ENCODE data around the gene PSMD11. TPM values are rescaled to one million over a fixed set of nuclear protein-coding genes. Genes with fewer than 3 reads are reported as not detected.

Gene PSMD11
- total and polyA plus RNA-seq, 2 experiments from 2014 or later, result 44.2 to 158 TPM

DNA sequence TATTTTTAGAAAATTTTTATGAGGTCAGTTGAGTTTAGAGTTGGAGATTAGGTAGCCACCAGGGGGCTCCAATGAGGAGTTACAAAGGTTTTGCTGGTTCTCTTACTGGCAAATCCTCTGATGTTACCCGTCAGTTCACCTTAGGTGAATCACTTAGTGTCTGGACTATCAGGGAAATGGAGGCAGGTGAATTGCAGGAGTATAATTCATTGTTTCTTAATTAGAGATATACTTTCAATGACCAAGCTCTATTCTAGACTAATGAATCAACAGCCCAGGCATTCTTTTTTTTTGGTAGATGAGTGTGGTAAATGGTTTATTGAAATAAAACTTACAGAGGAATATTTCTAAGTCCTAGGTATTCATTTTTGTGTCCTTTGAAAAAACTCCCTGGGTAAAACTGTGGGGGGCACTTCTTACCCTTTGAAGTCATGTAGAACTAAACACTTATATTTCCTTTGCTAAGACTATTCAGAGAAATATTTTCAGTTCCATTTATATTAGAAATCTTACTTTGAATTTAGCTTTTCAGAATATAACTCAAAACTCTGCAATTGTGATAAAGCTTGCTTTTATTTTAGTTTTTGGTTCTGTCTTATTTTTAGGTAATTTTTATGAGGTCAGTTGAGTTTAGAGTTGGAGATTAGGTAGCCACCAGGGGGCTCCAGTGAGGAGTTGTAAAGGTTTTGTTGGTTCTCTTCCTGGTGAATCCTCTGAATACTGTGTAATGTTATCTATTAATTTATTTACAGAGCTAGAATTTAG is 17.7 kb downstream of the PSMD11 start:
- peaks cover 6% of the 10 kb centered on the region; the same call in 1 of the 2 replicates for H3F3A ChIP-seq (ENCODE audit: insufficient read depth)
- H3K36me3 ChIP-seq (ENCODE audit: low read depth), result peaks cover 40% of the 10 kb centered on the region
- no peak overlapping the region for H2AFZ ChIP-seq
- peak; percentile 80 for DNase-seq
- no peaks in the 10 kb centered on the region for H3K4me1 ChIP-seq (ENCODE audit: insufficient read depth)
- no peak for TF ChIP-seq EZH2 (IDR thresholded peaks at IDR 0.05; ENCODE audit: insufficient read depth, poor library complexity, severe bottlenecking)
- TF ChIP-seq EZH2phosphoT487 (IDR thresholded peaks at IDR 0.05; ENCODE audit: insufficient read depth, low read depth), result no peak
- no peak overlapping the region for H3K27ac ChIP-seq
- H3K4me2 ChIP-seq (ENCODE audit: unreplicated experiment), result no peak overlapping the region
- in situ Hi-C loops (cut with MboI), result no loop called here
- no peak overlapping the region for H3K9ac ChIP-seq
- no peak overlapping the region for H3K4me3 ChIP-seq
- H3K27me3 ChIP-seq (replicated peaks; ENCODE audit: insufficient read depth), result no peaks in the 10 kb centered on the region
- no peaks in the 10 kb centered on the region for H3K9me3 ChIP-seq (ENCODE audit: low read depth)
- peaks cover 82% of the 10 kb centered on the region for H3K79me2 ChIP-seq (ENCODE audit: insufficient read depth)
- no peaks in the 10 kb centered on the region for H3K9me2 ChIP-seq (ENCODE audit: insufficient read depth)
- H4K20me1 ChIP-seq (ENCODE audit: insufficient read depth), result peaks cover 4% of the 10 kb centered on the region; the same call in 1 of the 2 replicates
- 41 to 44% methylated on average over 1 of the region's 1 CpG for WGBS, 2 experiments (ENCODE audit: low coverage in 1 of 2, low lambda C conversion rate in 2 of 2, missing lambda C conversion rate in 2 of 2)

DNA sequence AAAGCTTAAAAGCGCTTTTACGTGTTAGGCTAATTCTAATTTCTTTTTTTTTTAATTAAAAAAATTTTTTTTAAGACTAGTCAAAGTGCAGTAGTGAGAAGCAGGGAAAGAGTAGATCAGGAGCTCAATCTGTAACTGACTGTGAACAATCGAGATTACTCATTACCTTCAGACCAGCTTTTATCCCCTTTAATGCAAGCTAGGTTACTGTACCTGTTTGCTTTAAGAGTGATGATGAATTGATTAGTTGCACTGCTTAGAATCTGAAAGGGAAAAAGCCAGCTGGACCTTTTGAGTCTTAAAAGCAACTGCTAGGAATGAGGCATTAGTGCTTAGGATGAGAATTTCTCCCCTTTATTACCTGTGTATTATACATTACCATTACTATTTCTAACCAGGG is 19.0 kb downstream of the PSMD11 start:
- no peak for DNase-seq
- no peak overlapping the region for H3K4me3 ChIP-seq
- no peak overlapping the region for H3K27ac ChIP-seq
- no peaks in the 10 kb centered on the region for H3K27me3 ChIP-seq (replicated peaks; ENCODE audit: insufficient read depth)
- no peaks in the 10 kb centered on the region for H3K9me3 ChIP-seq (ENCODE audit: low read depth)
- H4K20me1 ChIP-seq (ENCODE audit: insufficient read depth), result peaks cover 9% of the 10 kb centered on the region; the same call in 1 of the 2 replicates
- H3K79me2 ChIP-seq (ENCODE audit: insufficient read depth), result peaks cover 81% of the 10 kb centered on the region
- H3F3A ChIP-seq (ENCODE audit: insufficient read depth), result peaks cover 6% of the 10 kb centered on the region; the same call in 1 of the 2 replicates
- no peaks in the 10 kb centered on the region for H3K9me2 ChIP-seq (ENCODE audit: insufficient read depth)
- no peak overlapping the region for H3K9ac ChIP-seq
- H3K4me2 ChIP-seq (ENCODE audit: unreplicated experiment), result no peak overlapping the region
- WGBS, 2 experiments (ENCODE audit: low coverage in 1 of 2, low lambda C conversion rate in 2 of 2, missing lambda C conversion rate in 2 of 2), result 95 to 98% methylated on average over 3 of the region's 3 CpGs
- no peaks in the 10 kb centered on the region for H3K4me1 ChIP-seq (ENCODE audit: insufficient read depth)
- in situ Hi-C loops (cut with MboI), result no loop called here
- H2AFZ ChIP-seq, result no peak overlapping the region
- no peak for TF ChIP-seq EZH2 (IDR thresholded peaks at IDR 0.05; ENCODE audit: insufficient read depth, poor library complexity, severe bottlenecking)
- no peak for TF ChIP-seq EZH2phosphoT487 (IDR thresholded peaks at IDR 0.05; ENCODE audit: insufficient read depth, low read depth)
- H3K36me3 ChIP-seq (ENCODE audit: low read depth), result peaks cover 45% of the 10 kb centered on the region

DNA sequence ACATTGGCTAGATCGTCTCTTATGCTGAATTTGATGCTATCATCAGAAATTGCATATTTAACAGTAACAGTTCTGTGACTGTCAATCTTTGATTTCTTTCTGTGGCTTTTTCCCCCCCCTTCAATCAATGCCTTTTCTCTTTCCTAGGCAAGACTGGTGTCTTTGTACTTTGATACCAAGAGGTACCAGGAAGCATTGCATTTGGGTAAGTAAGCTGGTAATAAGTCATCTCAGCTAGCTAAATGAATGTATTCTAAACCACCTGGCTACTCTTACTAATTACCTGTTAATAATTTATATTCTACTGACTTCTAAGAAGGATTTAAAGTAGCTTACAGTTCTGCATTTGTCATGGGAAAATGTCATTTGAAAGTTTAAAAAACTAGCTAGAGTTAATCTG is 20.1 kb downstream of the PSMD11 start:
- peaks cover 79% of the 10 kb centered on the region for H3K79me2 ChIP-seq (ENCODE audit: insufficient read depth)
- TF ChIP-seq EZH2 (IDR thresholded peaks at IDR 0.05; ENCODE audit: insufficient read depth, poor library complexity, severe bottlenecking) (no peak), EZH2phosphoT487 (IDR thresholded peaks at IDR 0.05; ENCODE audit: insufficient read depth, low read depth) (no peak)

DNA sequence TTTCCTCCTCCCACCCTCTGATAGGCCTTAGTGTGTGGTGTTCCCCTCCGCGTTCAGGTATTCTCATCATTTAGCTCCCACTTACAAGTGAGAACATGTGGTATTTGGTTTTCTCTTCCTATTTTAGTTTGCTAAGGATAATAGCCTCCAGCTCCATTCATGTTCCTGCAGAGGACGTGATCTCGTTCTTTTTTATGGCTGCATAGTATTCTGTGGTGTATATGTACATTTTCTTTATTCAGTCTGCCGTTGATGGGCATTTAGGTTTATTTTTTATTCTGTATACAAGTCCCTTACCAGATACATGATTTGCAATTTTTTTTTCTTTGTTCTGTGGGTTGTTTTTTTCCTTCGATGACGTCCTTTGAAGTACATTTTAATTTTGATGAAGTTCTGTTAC is 23.6 kb downstream of the PSMD11 start:
- WGBS, 2 experiments (ENCODE audit: low coverage in 1 of 2, low lambda C conversion rate in 2 of 2, missing lambda C conversion rate in 2 of 2), result 95 to 100% methylated on average over 7 of the region's 7 CpGs
- peaks cover 71% of the 10 kb centered on the region for H3K79me2 ChIP-seq (ENCODE audit: insufficient read depth)
- in situ Hi-C loops (cut with MboI), result no loop called here
- H3K9me2 ChIP-seq (ENCODE audit: insufficient read depth), result no peaks in the 10 kb centered on the region
- H4K20me1 ChIP-seq (ENCODE audit: insufficient read depth), result peaks cover 6% of the 10 kb centered on the region; the same call in 1 of the 2 replicates
- H3K9me3 ChIP-seq (ENCODE audit: low read depth), result no peaks in the 10 kb centered on the region
- no peak for DNase-seq
- no peaks in the 10 kb centered on the region for H3F3A ChIP-seq (ENCODE audit: insufficient read depth)
- no peak overlapping the region for H3K4me3 ChIP-seq
- no peaks in the 10 kb centered on the region for H3K4me1 ChIP-seq (ENCODE audit: insufficient read depth)
- no peak overlapping the region for H3K9ac ChIP-seq
- TF ChIP-seq EZH2phosphoT487 (IDR thresholded peaks at IDR 0.05; ENCODE audit: insufficient read depth, low read depth), result no peak
- no peak for TF ChIP-seq EZH2 (IDR thresholded peaks at IDR 0.05; ENCODE audit: insufficient read depth, poor library complexity, severe bottlenecking)
- H2AFZ ChIP-seq, result no peak overlapping the region
- H3K27me3 ChIP-seq (replicated peaks; ENCODE audit: insufficient read depth), result no peaks in the 10 kb centered on the region
- H3K27ac ChIP-seq, result no peak overlapping the region
- H3K4me2 ChIP-seq (ENCODE audit: unreplicated experiment), result no peak overlapping the region
- peaks cover 69% of the 10 kb centered on the region for H3K36me3 ChIP-seq (ENCODE audit: low read depth)

More for the DNA sequence above, 20.1 kb downstream of the PSMD11 start:
- Histone ChIP-seq H3K4me3 (no peak overlapping the region), H3K27ac (no peak overlapping the region), H2AFZ (no peak overlapping the region), H3K27me3 (replicated peaks; ENCODE audit: insufficient read depth) (no peaks in the 10 kb centered on the region), H3K4me2 (ENCODE audit: unreplicated experiment) (no peak overlapping the region), H3K9ac (no peak overlapping the region), H3K9me2 (ENCODE audit: insufficient read depth) (no peaks in the 10 kb centered on the region), H4K20me1 (ENCODE audit: insufficient read depth) (peaks cover 10% of the 10 kb centered on the region; the same call in 1 of the 2 replicates), H3K36me3 (ENCODE audit: low read depth) (peaks cover 52% of the 10 kb centered on the region), H3K9me3 (ENCODE audit: low read depth) (no peaks in the 10 kb centered on the region), H3F3A (ENCODE audit: insufficient read depth) (peaks cover 6% of the 10 kb centered on the region; the same call in 1 of the 2 replicates), H3K4me1 (ENCODE audit: insufficient read depth) (no peaks in the 10 kb centered on the region)
- in situ Hi-C loops (cut with MboI), result no loop called here
- 57 to 66% methylated on average over 1 of the region's 1 CpG for WGBS, 2 experiments (ENCODE audit: low coverage in 1 of 2, low lambda C conversion rate in 2 of 2, missing lambda C conversion rate in 2 of 2)
- DNase-seq, result no peak

Data from GM23248 (cell line).